ENCODE measurements around the gene ISOC1.

DNA sequence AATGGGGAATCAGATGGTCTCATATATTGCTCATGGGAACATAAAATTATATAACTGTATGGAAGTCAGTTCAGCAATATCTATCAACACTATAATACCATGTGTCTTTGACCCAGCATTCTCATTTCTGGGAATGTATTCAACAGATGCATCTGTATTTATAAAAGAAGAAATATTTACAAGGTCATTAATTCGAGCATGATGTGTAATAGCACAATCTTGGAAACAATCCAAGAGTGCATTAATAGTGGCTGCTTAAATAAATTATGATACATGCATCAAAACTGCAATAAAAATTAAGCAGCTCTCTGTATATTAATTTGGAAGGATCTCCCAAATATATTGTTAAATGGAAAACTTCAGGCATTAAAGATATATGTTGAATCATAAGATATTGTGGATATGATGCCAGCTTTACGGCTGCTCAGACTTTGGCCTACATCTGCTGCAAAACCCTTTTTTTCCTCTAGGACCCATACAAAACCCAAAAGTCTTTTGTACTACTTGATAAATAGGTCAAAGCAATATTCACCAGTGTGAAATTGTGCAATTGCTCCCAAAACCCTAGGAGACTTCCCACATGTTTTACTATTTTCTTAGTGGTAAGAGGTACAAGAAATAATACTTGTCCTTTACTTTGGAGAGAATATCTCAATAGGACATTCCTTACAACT, 45.3 kb upstream of the ISOC1 start:
- TF ChIP-seq, protein P1, sequence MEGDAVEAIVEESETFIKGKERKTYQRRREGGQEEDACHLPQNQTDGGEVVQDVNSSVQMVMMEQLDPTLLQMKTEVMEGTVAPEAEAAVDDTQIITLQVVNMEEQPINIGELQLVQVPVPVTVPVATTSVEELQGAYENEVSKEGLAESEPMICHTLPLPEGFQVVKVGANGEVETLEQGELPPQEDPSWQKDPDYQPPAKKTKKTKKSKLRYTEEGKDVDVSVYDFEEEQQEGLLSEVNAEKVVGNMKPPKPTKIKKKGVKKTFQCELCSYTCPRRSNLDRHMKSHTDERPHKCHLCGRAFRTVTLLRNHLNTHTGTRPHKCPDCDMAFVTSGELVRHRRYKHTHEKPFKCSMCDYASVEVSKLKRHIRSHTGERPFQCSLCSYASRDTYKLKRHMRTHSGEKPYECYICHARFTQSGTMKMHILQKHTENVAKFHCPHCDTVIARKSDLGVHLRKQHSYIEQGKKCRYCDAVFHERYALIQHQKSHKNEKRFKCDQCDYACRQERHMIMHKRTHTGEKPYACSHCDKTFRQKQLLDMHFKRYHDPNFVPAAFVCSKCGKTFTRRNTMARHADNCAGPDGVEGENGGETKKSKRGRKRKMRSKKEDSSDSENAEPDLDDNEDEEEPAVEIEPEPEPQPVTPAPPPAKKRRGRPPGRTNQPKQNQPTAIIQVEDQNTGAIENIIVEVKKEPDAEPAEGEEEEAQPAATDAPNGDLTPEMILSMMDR (IDR thresholded peaks at IDR 0.05): no peak
- no peak for TF ChIP-seq EZH2 (IDR thresholded peaks at IDR 0.05; ENCODE audit: borderline replicate concordance, insufficient read depth, low read depth, low read length, poor library complexity, severe bottlenecking)
